GM12878 (cell line): Measurements from ENCODE around the gene CTIF. TPM values are rescaled to one million over a fixed set of nuclear protein-coding genes. Genes with fewer than 3 reads are reported as not detected.

Experiments
- ATAC-seq: fragments of 200-7000 bp; cut with Tn5 transposase; 3 replicates; pipeline ENCODE4 v1.9.1; 2020; ENCODE audit warnings: mild to moderate bottlenecking, moderate library complexity
- BruUV-seq: library from RNA; stranded (reverse); fragments of 400-500 nt; replicated peaks from 2 replicates; lab custom pipeline; 2021; lab: Mats Ljungman, UMichigan
- CTCF ChIA-PET: fragments of 300-600 bp; sonication (Branson Sonifier 250); formaldehyde crosslinking; extraction: SDS; loops from one replicate; lab custom pipeline; 2021; ENCODE audit warnings: inconsistent platforms; lab: Yijun Ruan, JAX
- POLR2A ChIA-PET: fragments of 350-600 bp; formaldehyde crosslinking; extraction: SDS; loops from one replicate; lab custom pipeline; 2021; ENCODE audit warnings: inconsistent platforms; lab: Charles Lee
- RAD21 ChIA-PET: fragments of 300-600 bp; sonication (Branson Sonifier 250); formaldehyde crosslinking; loops from one replicate; lab custom pipeline; 2023; ENCODE audit warnings: antibody characterized with exemption; ENCODE audit not compliant: unreplicated experiment; lab: Charles Lee
- SMC1A ChIA-PET: fragments of 300-600 bp; sonication (Branson Sonifier 250); formaldehyde crosslinking; loops from one replicate; lab custom pipeline; 2023; ENCODE audit not compliant: unreplicated experiment, uncharacterized antibody; lab: Charles Lee
- DNase-seq: peaks from one replicate; pipeline ENCODE4 v3.0.0-alpha.2; 2011; ENCODE audit warnings: low read depth, low spot score
- FAIRE-seq: peaks from 3 replicates; lab custom pipeline; 2011; peaks lifted over from hg19 to GRCh38; lab: Jason Lieb, UNC
- H2AFZ ChIP-seq: 2 replicates; pipeline ENCODE4 v1.6.0; 2011; ENCODE audit warnings: low read depth, low read length, control low read depth; ENCODE audit not compliant: control insufficient read depth
- H3K27ac ChIP-seq: 2 replicates; pipeline ENCODE4 v1.5.1; 2011; ENCODE audit warnings: control low read depth; ENCODE audit not compliant: control insufficient read depth, insufficient read depth
- H3K27me3 ChIP-seq, 2 experiments: replicated peaks in 1 of 2; 2 replicates each; pipeline versions ENCODE4 v1.6.0 to v1.6.1; 2011; ENCODE audit warnings: low read length in 1 of 2; ENCODE audit not compliant: control insufficient read depth in 2 of 2, insufficient read depth in 2 of 2
- H3K36me3 ChIP-seq, 2 experiments: 2 replicates each; pipeline ENCODE4 v1.5.1; 2011; ENCODE audit warnings: low read length in 1 of 2; ENCODE audit not compliant: control insufficient read depth in 2 of 2, insufficient read depth in 2 of 2
- H3K4me1 ChIP-seq: 2 replicates; pipeline ENCODE4 v1.6.1; 2011; ENCODE audit warnings: mild to moderate bottlenecking, low read length, moderate library complexity, mixed read lengths; ENCODE audit not compliant: control insufficient read depth, insufficient read depth
- H3K4me2 ChIP-seq: 2 replicates; pipeline ENCODE4 v1.6.0; 2011; ENCODE audit warnings: control low read depth; ENCODE audit not compliant: control insufficient read depth, insufficient read depth
- H3K4me3 ChIP-seq: fragments of 200-600 bp; sonication (generic); 2 replicates; pipeline ENCODE4 v1.5.1; 2016
- H3K79me2 ChIP-seq: 2 replicates; pipeline ENCODE4 v1.6.0; 2011; ENCODE audit warnings: low read length; ENCODE audit not compliant: control insufficient read depth, insufficient read depth
- H3K9ac ChIP-seq: 2 replicates; pipeline ENCODE4 v1.8.0; 2011; ENCODE audit warnings: low read length, control low read depth, mixed read lengths; ENCODE audit not compliant: control insufficient read depth, insufficient read depth
- H3K9me3 ChIP-seq: replicated peaks from 3 replicates; pipeline ENCODE4 v1.5.1; 2011; ENCODE audit warnings: mild to moderate bottlenecking, low read length; ENCODE audit not compliant: control insufficient read depth, insufficient read depth
- H4K20me1 ChIP-seq: 2 replicates; pipeline ENCODE4 v1.6.0; 2011; ENCODE audit not compliant: control insufficient read depth, insufficient read depth
- CBX3 ChIP-seq: fragments of 200-600 bp; sonication (generic); IDR thresholded peaks from 2 replicates; pipeline ENCODE4 v1.6.1; 2016; ENCODE audit warnings: low read depth, borderline replicate concordance
- E2F8 ChIP-seq: fragments of 450-650 bp; IDR thresholded peaks from 2 replicates; pipeline ENCODE4 v1.6.1; 2018; ENCODE audit warnings: mild to moderate bottlenecking, low read depth, moderate library complexity; ENCODE audit not compliant: partially characterized antibody
- ESRRA ChIP-seq: IDR thresholded peaks from 2 replicates; pipeline ENCODE4 v1.6.1; 2012; ENCODE audit warnings: mild to moderate bottlenecking, low read length, improper control_type of control experiment
- SKIL ChIP-seq: fragments of 450-650 bp; IDR thresholded peaks from 2 replicates; pipeline ENCODE4 v1.6.1; 2017; ENCODE audit warnings: mild to moderate bottlenecking, low read depth, inconsistent platforms; ENCODE audit not compliant: poor library complexity, severe bottlenecking
- SUZ12 ChIP-seq: fragments of 200-600 bp; sonication (generic); IDR thresholded peaks from one replicate; pipeline ENCODE4 v1.6.1; 2018; ENCODE audit warnings: antibody characterized with exemption, mild to moderate bottlenecking; ENCODE audit not compliant: unreplicated experiment
- TAF1 ChIP-seq: IDR thresholded peaks from 2 replicates; pipeline ENCODE4 v1.6.1; 2011; ENCODE audit warnings: mild to moderate bottlenecking, low read depth, low read length, borderline replicate concordance
- WGBS: methylation state at CpG from one replicate; pipeline ENCODE4 v1.1.6; 2016; ENCODE audit warnings: low lambda C conversion rate; ENCODE audit not compliant: insufficient replicate concordance, insufficient coverage; ENCODE audit errors: missing lambda C conversion rate; 5-methylcytosine and 5-hydroxymethylcytosine counted together
- in situ Hi-C: fragments of 300-500 bp; cut with MboI; formaldehyde crosslinking; loops from 9 replicates; pipeline ENCODE4 v1.14.3; 2018; ENCODE audit warnings: mixed read lengths
- intact Hi-C: fragments of 100-400 bp; cut with micrococcal nuclease; formaldehyde crosslinking; loops from one replicate; pipeline ENCODE4 v1.14.2; 2022; ENCODE audit not compliant: unreplicated experiment
- polyA plus RNA-seq, 11 experiments: library from polyadenylated mRNA; depleted of rRNA in 4 of 11; unstranded in 6 of 11; stranded (reverse) in 5 of 11; fragments of >200 nt; fragmentation: Nextera tagmentation in 4 of 11; fragmentation: Illumina TruSeq in 1 of 11; extraction: Ambion mirVana in 4 of 11; extraction: Trizol in 1 of 11; gene quantifications; 1 replicate in 1 of 11; 2 replicates in 10 of 11; pipeline versions ENCODE4 v1.2.1 to v1.2.3, GENCODE V29; 2011 to 2016; ENCODE audit warnings: inconsistent platforms in 2 of 11, missing spikeins in 2 of 11, low read depth in 1 of 11
- total RNA-seq, 4 experiments: library from RNA; depleted of rRNA in 3 of 4; stranded (reverse); fragments of >200 nt in 3 of 4; fragmentation: Illumina TruSeq in 1 of 4; extraction: Trizol in 1 of 4; gene quantifications; 2 replicates each; pipeline versions ENCODE4 v1.2.1 to v1.2.3, GENCODE V29; 2013 to 2021
- TF ChIP-seq, protein P1 (sequence below): IDR thresholded peaks from 2 replicates; pipeline ENCODE4 v1.6.1; 2012; ENCODE audit warnings: improper control_type of control experiment, low read depth, low read length; ENCODE audit not compliant: insufficient replicate concordance
- TF ChIP-seq, protein P2 (sequence below): IDR thresholded peaks from 2 replicates; pipeline ENCODE4 v1.6.1; 2011; ENCODE audit warnings: low read depth, mild to moderate bottlenecking, low read length, moderate library complexity, borderline replicate concordance; ENCODE audit errors: extremely low read depth

Gene CTIF
- total and polyA plus RNA-seq, 10 of the 15 experiments (the other 5 are each of a cell fraction or from before 2014, with no cell fraction given) = 0.06 to 11.6 (median 2.5) TPM

- TF ChIP-seq, protein P1, sequence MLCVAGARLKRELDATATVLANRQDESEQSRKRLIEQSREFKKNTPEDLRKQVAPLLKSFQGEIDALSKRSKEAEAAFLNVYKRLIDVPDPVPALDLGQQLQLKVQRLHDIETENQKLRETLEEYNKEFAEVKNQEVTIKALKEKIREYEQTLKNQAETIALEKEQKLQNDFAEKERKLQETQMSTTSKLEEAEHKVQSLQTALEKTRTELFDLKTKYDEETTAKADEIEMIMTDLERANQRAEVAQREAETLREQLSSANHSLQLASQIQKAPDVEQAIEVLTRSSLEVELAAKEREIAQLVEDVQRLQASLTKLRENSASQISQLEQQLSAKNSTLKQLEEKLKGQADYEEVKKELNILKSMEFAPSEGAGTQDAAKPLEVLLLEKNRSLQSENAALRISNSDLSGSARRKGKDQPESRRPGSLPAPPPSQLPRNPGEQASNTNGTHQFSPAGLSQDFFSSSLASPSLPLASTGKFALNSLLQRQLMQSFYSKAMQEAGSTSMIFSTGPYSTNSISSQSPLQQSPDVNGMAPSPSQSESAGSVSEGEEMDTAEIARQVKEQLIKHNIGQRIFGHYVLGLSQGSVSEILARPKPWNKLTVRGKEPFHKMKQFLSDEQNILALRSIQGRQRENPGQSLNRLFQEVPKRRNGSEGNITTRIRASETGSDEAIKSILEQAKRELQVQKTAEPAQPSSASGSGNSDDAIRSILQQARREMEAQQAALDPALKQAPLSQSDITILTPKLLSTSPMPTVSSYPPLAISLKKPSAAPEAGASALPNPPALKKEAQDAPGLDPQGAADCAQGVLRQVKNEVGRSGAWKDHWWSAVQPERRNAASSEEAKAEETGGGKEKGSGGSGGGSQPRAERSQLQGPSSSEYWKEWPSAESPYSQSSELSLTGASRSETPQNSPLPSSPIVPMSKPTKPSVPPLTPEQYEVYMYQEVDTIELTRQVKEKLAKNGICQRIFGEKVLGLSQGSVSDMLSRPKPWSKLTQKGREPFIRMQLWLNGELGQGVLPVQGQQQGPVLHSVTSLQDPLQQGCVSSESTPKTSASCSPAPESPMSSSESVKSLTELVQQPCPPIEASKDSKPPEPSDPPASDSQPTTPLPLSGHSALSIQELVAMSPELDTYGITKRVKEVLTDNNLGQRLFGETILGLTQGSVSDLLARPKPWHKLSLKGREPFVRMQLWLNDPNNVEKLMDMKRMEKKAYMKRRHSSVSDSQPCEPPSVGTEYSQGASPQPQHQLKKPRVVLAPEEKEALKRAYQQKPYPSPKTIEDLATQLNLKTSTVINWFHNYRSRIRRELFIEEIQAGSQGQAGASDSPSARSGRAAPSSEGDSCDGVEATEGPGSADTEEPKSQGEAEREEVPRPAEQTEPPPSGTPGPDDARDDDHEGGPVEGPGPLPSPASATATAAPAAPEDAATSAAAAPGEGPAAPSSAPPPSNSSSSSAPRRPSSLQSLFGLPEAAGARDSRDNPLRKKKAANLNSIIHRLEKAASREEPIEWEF = no peak
- no peak for TF ChIP-seq CBX3
- TF ChIP-seq, protein P2, sequence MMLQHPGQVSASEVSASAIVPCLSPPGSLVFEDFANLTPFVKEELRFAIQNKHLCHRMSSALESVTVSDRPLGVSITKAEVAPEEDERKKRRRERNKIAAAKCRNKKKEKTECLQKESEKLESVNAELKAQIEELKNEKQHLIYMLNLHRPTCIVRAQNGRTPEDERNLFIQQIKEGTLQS = no peak
Measured at GRCh38 chr18:48566589-48566988, 27.8 kb downstream of the CTIF start (continued).

DNA sequence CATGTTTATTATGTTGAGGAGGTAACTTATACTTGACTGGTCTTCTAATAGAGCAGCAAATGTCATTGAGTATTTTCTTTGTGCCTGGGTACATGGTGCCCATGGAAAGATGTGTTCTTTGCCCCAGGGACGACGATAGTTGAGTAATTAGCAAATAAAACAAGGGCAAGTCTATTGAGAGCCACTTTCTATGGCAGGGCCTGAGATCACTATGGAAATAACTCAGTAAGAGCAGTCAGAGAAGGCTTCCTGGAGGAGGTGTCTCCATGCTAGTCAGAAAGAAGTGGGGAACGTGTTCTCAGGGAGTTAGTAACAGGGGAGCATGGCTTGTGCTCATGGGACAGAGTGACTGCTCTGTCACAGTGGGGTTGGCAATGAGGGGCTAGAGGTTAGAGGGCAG is 28.6 kb downstream of the CTIF start:
- H3K27me3 ChIP-seq = no peaks in the 10 kb centered on the region
- no peaks in the 10 kb centered on the region for H3K36me3 ChIP-seq
- no peak overlapping the region for H3K4me3 ChIP-seq
- H3K27ac ChIP-seq = no peak overlapping the region
- ChIA-PET SMC1A (no interaction called here), POLR2A (no interaction called here), CTCF (interaction anchor here (0.7 kb wide), 1 partner anchor 43 kb away, joined by 3 read pairs; no protein-coding TSS in a partner anchor), RAD21 (no interaction called here)
- H4K20me1 ChIP-seq = no peaks in the 10 kb centered on the region
- H3K4me2 ChIP-seq = no peak overlapping the region
- no peak for DNase-seq
- no peak overlapping the region for H2AFZ ChIP-seq
- no peaks in the 10 kb centered on the region for H3K4me1 ChIP-seq
- H3K9ac ChIP-seq = no peak overlapping the region
- intact Hi-C loops (no loop called here), in situ Hi-C loops (no loop called here)
- no peaks in the 10 kb centered on the region for H3K79me2 ChIP-seq
- WGBS = 64% methylated on average over 3 of the region's 3 CpGs
- no TSS peak for BruUV-seq
- FAIRE-seq = no peak
- H3K9me3 ChIP-seq = no peaks in the 10 kb centered on the region; the same call in 2 of the 3 replicates
- no peak for ATAC-seq
- TF ChIP-seq TAF1 (no peak), ESRRA (no peak), E2F8 (no peak), SUZ12 (no peak), SKIL (no peak)
